Measurements from ENCODE around the gene MYCBPAP. TPM values are rescaled to one million over a fixed set of nuclear protein-coding genes. Genes with fewer than 3 reads are reported as not detected.

MYCBPAP gene
- total RNA-seq, 4 donors from 2014 or later, result 0.38 to 2.3 (median 0.54) TPM

GRCh38 chr17:50488880-50489279, 19.4 kb upstream of the MYCBPAP start:
- 88 to 96% methylated on average over 2 of the region's 2 CpGs for WGBS, 2 donors
- intact Hi-C loops (cut with DNase I; ENCODE audit: low total_unique reads), result loop anchor here (10.0 kb wide), 2 partner anchors 46 to 136 kb away; partner anchors contain the start of gene EPN3
- no peak for DNase-seq (ENCODE audit: low spot score in 2 of 2)
- no peak overlapping the region for H3K4me3 ChIP-seq (ENCODE audit: low read depth, poor library complexity, severe bottlenecking)
- TF ChIP-seq CTCF (IDR thresholded peaks at IDR 0.05), result no peak
- no peak for TF ChIP-seq POLR2A (IDR thresholded peaks at IDR 0.05)

- no peak for TF ChIP-seq POLR2A (IDR thresholded peaks at IDR 0.05)
- no peak for TF ChIP-seq CTCF (IDR thresholded peaks at IDR 0.05)
- DNase-seq (ENCODE audit: low spot score in 2 of 2), result no peak
- intact Hi-C loops (cut with DNase I; ENCODE audit: low total_unique reads), result no loop called here
- WGBS, 2 donors, result 32% methylated on average over 1 of the region's 1 CpG
- no peak overlapping the region for H3K4me3 ChIP-seq (ENCODE audit: low read depth, poor library complexity, severe bottlenecking)
These were observed 16.7 kb upstream of the MYCBPAP start for GRCh38 chr17:50491505-50491904.

- DNase-seq (ENCODE audit: low spot score in 2 of 2), result no peak
- no peak overlapping the region for H3K4me3 ChIP-seq (ENCODE audit: low read depth, poor library complexity, severe bottlenecking)
- intact Hi-C loops (cut with DNase I; ENCODE audit: low total_unique reads), result no loop called here
- TF ChIP-seq POLR2A (IDR thresholded peaks at IDR 0.05) (no peak), CTCF (IDR thresholded peaks at IDR 0.05) (no peak)
- WGBS, 2 donors, result 90 to 92% methylated on average over 8 of the region's 8 CpGs
These were observed 16.0 kb upstream of the MYCBPAP start for GRCh38 chr17:50492214-50492613.

GRCh38 chr17:50493744-50494143, 14.5 kb upstream of the MYCBPAP start:
- WGBS, 2 donors, result 58 to 66% methylated on average over 3 of the region's 3 CpGs
- no peak overlapping the region for H3K4me3 ChIP-seq (ENCODE audit: low read depth, poor library complexity, severe bottlenecking)
- DNase-seq (ENCODE audit: low spot score in 2 of 2), result no peak
- intact Hi-C loops (cut with DNase I; ENCODE audit: low total_unique reads), result no loop called here
- TF ChIP-seq POLR2A (IDR thresholded peaks at IDR 0.05) (no peak), CTCF (IDR thresholded peaks at IDR 0.05) (no peak)

- no peak for TF ChIP-seq CTCF (IDR thresholded peaks at IDR 0.05)
- no peak for TF ChIP-seq POLR2A (IDR thresholded peaks at IDR 0.05)
- WGBS, 2 donors, result 81 to 93% methylated on average over 8 of the region's 8 CpGs
- DNase-seq (ENCODE audit: low spot score in 2 of 2), result no peak
- H3K4me3 ChIP-seq (ENCODE audit: low read depth, poor library complexity, severe bottlenecking), result no peak overlapping the region
- intact Hi-C loops (cut with DNase I; ENCODE audit: low total_unique reads), result no loop called here
These were observed 12.9 kb upstream of the MYCBPAP start for GRCh38 chr17:50495217-50495823.

GRCh38 chr17:50495918-50496317, 12.3 kb upstream of the MYCBPAP start:
- 92% methylated on average over 8 of the region's 8 CpGs for whole genome bisulfite sequencing, 2 donors
- H3K4me3 ChIP-seq (ENCODE audit: low read depth, poor library complexity, severe bottlenecking), result no peak overlapping the region
- no peak for DNase-seq (ENCODE audit: low spot score in 2 of 2)
- intact Hi-C loops (cut with DNase I; ENCODE audit: low total_unique reads), result no loop called here
- no peak for TF ChIP-seq POLR2A (IDR thresholded peaks at IDR 0.05)
- no peak for TF ChIP-seq CTCF (IDR thresholded peaks at IDR 0.05)

Data from lower leg skin (tissue), 4 donors.